OCI-LY1 (cell line): ENCODE results near the gene CLSTN2.

Experiments used
- H2AFZ ChIP-seq: fragments of 200-600 bp; sonication (generic), shearing (Covaris generic); 2 replicates; pipeline ENCODE4 v1.6.0; 2014; ENCODE audit warnings: antibody characterized with exemption, mild to moderate bottlenecking, low read length
- H3F3A ChIP-seq: fragments of 200-600 bp; sonication (generic), shearing (Covaris generic); 2 replicates; pipeline ENCODE4 v1.6.0; 2014; ENCODE audit warnings: mild to moderate bottlenecking, antibody characterized with exemption, low read length, moderate library complexity; ENCODE audit not compliant: insufficient read depth
- H3K27ac ChIP-seq: fragments of 200-600 bp; sonication (generic); 2 replicates; pipeline ENCODE4 v1.5.1; 2014; ENCODE audit warnings: low read length, mixed run types, mild to moderate bottlenecking, low read depth; ENCODE audit not compliant: poor library complexity, severe bottlenecking
- H3K27me3 ChIP-seq: fragments of 200-600 bp; sonication (generic); 2 replicates; pipeline ENCODE4 v1.6.0; 2014; ENCODE audit warnings: antibody characterized with exemption, mild to moderate bottlenecking, low read length, moderate library complexity; ENCODE audit not compliant: insufficient read depth
- H3K36me3 ChIP-seq: fragments of 200-600 bp; sonication (generic); 2 replicates; pipeline ENCODE4 v1.6.1; 2014; ENCODE audit warnings: mild to moderate bottlenecking, antibody characterized with exemption, low read length, moderate library complexity, mixed read lengths; ENCODE audit not compliant: insufficient read depth
- H3K4me1 ChIP-seq: fragments of 200-600 bp; sonication (generic); 2 replicates; pipeline ENCODE4 v1.5.1; 2014; ENCODE audit warnings: mild to moderate bottlenecking, low read length, moderate library complexity; ENCODE audit not compliant: insufficient read depth, severe bottlenecking
- H3K4me2 ChIP-seq: fragments of 200-600 bp; sonication (generic), shearing (Covaris generic); 2 replicates; pipeline ENCODE4 v1.6.1; 2014; ENCODE audit warnings: low read length
- H3K4me3 ChIP-seq: fragments of 200-600 bp; sonication (generic); 2 replicates; pipeline ENCODE4 v1.5.1; 2014; ENCODE audit warnings: low read length, low read depth, mild to moderate bottlenecking, mixed read lengths; ENCODE audit not compliant: poor library complexity, severe bottlenecking
- H3K79me2 ChIP-seq: fragments of 200-600 bp; shearing (Covaris generic); 2 replicates; pipeline ENCODE4 v1.6.1; 2016; ENCODE audit warnings: mixed run types, low read length, mixed read lengths; ENCODE audit not compliant: insufficient read depth
- H3K9ac ChIP-seq: fragments of 200-600 bp; sonication (generic), shearing (Covaris generic); 2 replicates; pipeline ENCODE4 v1.6.1; 2014; ENCODE audit warnings: mild to moderate bottlenecking, low read length, mixed read lengths
- H3K9me2 ChIP-seq: fragments of 200-600 bp; sonication (generic), shearing (Covaris generic); 2 replicates; pipeline ENCODE4 v1.6.1; 2014; ENCODE audit warnings: low read depth, mild to moderate bottlenecking, low read length, mixed read lengths
- H3K9me3 ChIP-seq: fragments of 200-600 bp; shearing (Covaris generic); 2 replicates; pipeline ENCODE4 v1.6.1; 2014; ENCODE audit warnings: low read length, mixed read lengths
- H4K20me1 ChIP-seq: fragments of 200-600 bp; sonication (generic), shearing (Covaris generic); 2 replicates; pipeline ENCODE4 v1.6.0; 2016; ENCODE audit warnings: mild to moderate bottlenecking, low read length; ENCODE audit not compliant: insufficient read depth
- EZH2 ChIP-seq: fragments of 200-600 bp; sonication (generic), shearing (Covaris generic); IDR thresholded peaks from 2 replicates; pipeline ENCODE4 v1.8.0; 2017; ENCODE audit warnings: borderline replicate concordance, mixed run types, mild to moderate bottlenecking, antibody characterized with exemption, low read length, moderate library complexity, mixed read lengths
- TF ChIP-seq, protein P1 (sequence below): fragments of 200-600 bp; sonication (generic), shearing (Covaris generic); IDR thresholded peaks from 2 replicates; pipeline ENCODE4 v1.5.1; 2017; ENCODE audit warnings: mild to moderate bottlenecking, antibody characterized with exemption, low read length, moderate library complexity, mixed read lengths

Gene CLSTN2

DNA sequence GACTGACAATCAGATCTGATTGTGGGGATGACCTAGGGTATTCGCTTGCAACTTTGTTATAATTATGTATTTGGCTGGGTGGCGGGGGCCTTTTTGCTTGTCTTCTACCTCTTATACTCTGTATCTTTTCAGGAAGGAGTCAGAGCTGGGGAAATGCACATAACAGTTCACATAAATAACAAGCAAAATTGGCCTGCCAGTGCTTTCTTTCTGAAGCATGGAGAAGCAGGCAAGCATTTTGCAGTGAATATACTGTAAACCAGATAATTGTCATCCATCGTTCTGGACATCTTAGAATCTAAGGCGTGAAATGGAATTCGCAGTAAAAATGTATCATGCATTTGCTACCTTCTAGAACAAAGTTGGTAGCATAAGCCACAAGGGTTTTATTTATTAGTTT, 227.6 kb downstream of the CLSTN2 start:
- no peak overlapping the region for H2AFZ ChIP-seq
- no peaks in the 10 kb centered on the region for H3K79me2 ChIP-seq
- H3K4me2 ChIP-seq, result no peak overlapping the region
- H3K9me3 ChIP-seq, result no peaks in the 10 kb centered on the region
- no peaks in the 10 kb centered on the region for H3K36me3 ChIP-seq
- H4K20me1 ChIP-seq, result no peaks in the 10 kb centered on the region
- no peak overlapping the region for H3K4me3 ChIP-seq
- H3K9me2 ChIP-seq, result no peaks in the 10 kb centered on the region
- H3K27ac ChIP-seq, result no peak overlapping the region
- TF ChIP-seq, protein P1, sequence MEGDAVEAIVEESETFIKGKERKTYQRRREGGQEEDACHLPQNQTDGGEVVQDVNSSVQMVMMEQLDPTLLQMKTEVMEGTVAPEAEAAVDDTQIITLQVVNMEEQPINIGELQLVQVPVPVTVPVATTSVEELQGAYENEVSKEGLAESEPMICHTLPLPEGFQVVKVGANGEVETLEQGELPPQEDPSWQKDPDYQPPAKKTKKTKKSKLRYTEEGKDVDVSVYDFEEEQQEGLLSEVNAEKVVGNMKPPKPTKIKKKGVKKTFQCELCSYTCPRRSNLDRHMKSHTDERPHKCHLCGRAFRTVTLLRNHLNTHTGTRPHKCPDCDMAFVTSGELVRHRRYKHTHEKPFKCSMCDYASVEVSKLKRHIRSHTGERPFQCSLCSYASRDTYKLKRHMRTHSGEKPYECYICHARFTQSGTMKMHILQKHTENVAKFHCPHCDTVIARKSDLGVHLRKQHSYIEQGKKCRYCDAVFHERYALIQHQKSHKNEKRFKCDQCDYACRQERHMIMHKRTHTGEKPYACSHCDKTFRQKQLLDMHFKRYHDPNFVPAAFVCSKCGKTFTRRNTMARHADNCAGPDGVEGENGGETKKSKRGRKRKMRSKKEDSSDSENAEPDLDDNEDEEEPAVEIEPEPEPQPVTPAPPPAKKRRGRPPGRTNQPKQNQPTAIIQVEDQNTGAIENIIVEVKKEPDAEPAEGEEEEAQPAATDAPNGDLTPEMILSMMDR, result no peak
- no peak for TF ChIP-seq EZH2
- no peaks in the 10 kb centered on the region for H3K4me1 ChIP-seq
- no peak overlapping the region for H3K9ac ChIP-seq
- H3K27me3 ChIP-seq, result no peaks in the 10 kb centered on the region
- no peaks in the 10 kb centered on the region for H3F3A ChIP-seq

GRCh38 chr3:140163159-140163763, 228.3 kb downstream of the CLSTN2 start:
- TF ChIP-seq, protein P1, result no peak
- TF ChIP-seq EZH2, result no peak
- Histone ChIP-seq H3K4me3 (no peak overlapping the region), H3K36me3 (no peaks in the 10 kb centered on the region), H3K79me2 (no peaks in the 10 kb centered on the region), H3K9me3 (no peaks in the 10 kb centered on the region), H3K9me2 (no peaks in the 10 kb centered on the region), H3K9ac (no peak overlapping the region), H4K20me1 (no peaks in the 10 kb centered on the region), H3K4me2 (no peak overlapping the region), H2AFZ (no peak overlapping the region), H3K27ac (no peak overlapping the region), H3K27me3 (no peaks in the 10 kb centered on the region), H3F3A (no peaks in the 10 kb centered on the region), H3K4me1 (no peaks in the 10 kb centered on the region)

DNA sequence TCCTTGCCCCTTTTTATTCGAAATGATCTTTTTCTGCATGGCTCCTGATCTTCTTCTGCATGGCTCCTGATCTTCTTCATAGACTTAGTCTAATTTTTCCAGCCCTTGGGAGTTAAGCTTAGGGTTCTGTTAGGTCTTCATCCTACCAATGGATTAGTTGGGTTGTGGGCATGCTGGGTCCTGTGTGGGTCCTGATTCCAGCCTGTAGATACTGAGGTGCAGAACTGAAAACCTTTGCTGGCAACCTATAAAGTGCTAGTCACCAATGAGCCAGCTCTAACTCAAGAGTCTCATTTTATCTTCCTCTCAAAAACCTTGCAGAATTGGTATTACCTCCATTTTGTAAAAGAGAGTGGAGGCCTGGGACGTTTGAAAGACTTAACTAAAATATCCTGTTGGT, 229.2 kb downstream of the CLSTN2 start:
- no peaks in the 10 kb centered on the region for H3K79me2 ChIP-seq
- H3K36me3 ChIP-seq, result no peaks in the 10 kb centered on the region

More for the DNA sequence above, 229.2 kb downstream of the CLSTN2 start:
- no peak overlapping the region for H3K4me3 ChIP-seq
- H3F3A ChIP-seq, result no peaks in the 10 kb centered on the region
- H3K4me2 ChIP-seq, result no peak overlapping the region
- no peaks in the 10 kb centered on the region for H4K20me1 ChIP-seq
- H3K9me3 ChIP-seq, result no peaks in the 10 kb centered on the region
- no peak overlapping the region for H3K9ac ChIP-seq
- no peaks in the 10 kb centered on the region for H3K9me2 ChIP-seq
- no peak for TF ChIP-seq EZH2
- TF ChIP-seq, protein P1, result no peak
- H3K27me3 ChIP-seq, result no peaks in the 10 kb centered on the region
- H2AFZ ChIP-seq, result no peak overlapping the region
- no peaks in the 10 kb centered on the region for H3K4me1 ChIP-seq
- H3K27ac ChIP-seq, result no peak overlapping the region
